HepG2 (cell line): ENCODE measurements around the gene ZNF79. TPM values are rescaled to one million over a fixed set of nuclear protein-coding genes. Genes with fewer than 3 reads are reported as not detected.
A peak's percentile ranks its signal among the peaks of the same experiment; 100 is the strongest.

ENCODE experiments used
- ADNP ChIP-seq: sonication (generic); formaldehyde crosslinking; IDR thresholded peaks from 2 replicates; pipeline ENCODE4 v1.4.0; 2020; ENCODE audit warnings: missing genetic modification reagents
- CBX1 ChIP-seq: IDR thresholded peaks from one replicate; pipeline ENCODE4 v1.6.1; 2016; ENCODE audit warnings: antibody characterized with exemption, low read depth
- DNMT3B ChIP-seq: conservative IDR thresholded peaks from 2 replicates; pipeline ENCODE4 v1.6.1; 2016; ENCODE audit warnings: missing biosample characterization, control low read depth
- EED ChIP-seq: sonication (generic); formaldehyde crosslinking; IDR thresholded peaks from 2 replicates; pipeline ENCODE4 v1.5.0; 2020; ENCODE audit warnings: mild to moderate bottlenecking, missing genetic modification reagents
- JUN ChIP-seq: sonication (generic); formaldehyde crosslinking; IDR thresholded peaks from 2 replicates; pipeline ENCODE4 v1.4.0; 2020; ENCODE audit warnings: mild to moderate bottlenecking, missing genetic modification reagents
- MED1 ChIP-seq: sonication (generic); formaldehyde crosslinking; IDR thresholded peaks from 2 replicates; pipeline ENCODE4 v1.4.0; 2020; ENCODE audit warnings: missing genetic modification reagents
- NAIF1 ChIP-seq: sonication (generic); formaldehyde crosslinking; IDR thresholded peaks from 2 replicates; pipeline ENCODE4 v1.5.0; 2020; ENCODE audit warnings: mild to moderate bottlenecking, missing genetic modification reagents, borderline replicate concordance
- NR2F2 ChIP-seq: IDR thresholded peaks from 2 replicates; pipeline ENCODE4 v1.6.1; 2012; ENCODE audit warnings: low read depth, inconsistent platforms, borderline replicate concordance
- RNF2 ChIP-seq: fragments of 450-650 bp; conservative IDR thresholded peaks from 2 replicates; pipeline ENCODE4 v1.6.1; 2016; ENCODE audit warnings: low read depth
- ZBTB40 ChIP-seq, 2 experiments: fragments of 450-650 bp in 1 of 2; sonication (generic) in 1 of 2; formaldehyde crosslinking in 1 of 2; IDR thresholded peaks; 2 replicates each; pipeline versions ENCODE4 v1.6.1 to v1.8.0; 2016 to 2022; ENCODE audit warnings: antibody characterized with exemption in 1 of 2, mild to moderate bottlenecking in 1 of 2, missing genetic modification reagents in 1 of 2
- ZHX2 ChIP-seq, 2 experiments: sonication (generic) in 1 of 2; formaldehyde crosslinking in 1 of 2; IDR thresholded peaks; 2 replicates each; pipeline versions ENCODE4 v1.6.1 to v1.9.0; 2014 to 2022; ENCODE audit warnings: antibody characterized with exemption in 1 of 2, borderline replicate concordance in 1 of 2, inconsistent platforms in 1 of 2, low read depth in 1 of 2, missing genetic modification reagents in 1 of 2
- ZNF34 ChIP-seq: sonication (generic); formaldehyde crosslinking; IDR thresholded peaks from 2 replicates; pipeline ENCODE4 v1.4.0; 2020; ENCODE audit warnings: mild to moderate bottlenecking, missing genetic modification reagents, borderline replicate concordance
- polyA plus RNA-seq, 8 experiments: library from polyadenylated mRNA; depleted of rRNA in 3 of 8; stranded (reverse) in 7 of 8; unstranded in 1 of 8; fragments of >200 nt; fragmentation: Illumina TruSeq in 4 of 8; extraction: Trizol in 4 of 8; gene quantifications; 2 replicates each; pipeline versions ENCODE4 v1.2.1 to v1.2.3, GENCODE V29; 2011 to 2016; ENCODE audit warnings: low read depth in 4 of 8, missing spikeins in 1 of 8, mixed read lengths in 1 of 8; ENCODE audit not compliant: insufficient read depth in 1 of 8
- total RNA-seq, 5 experiments: library from RNA; depleted of rRNA; stranded (reverse); fragments of >200 nt; fragmentation: Illumina TruSeq; extraction: Trizol; gene quantifications; 2 replicates each; pipeline ENCODE4 v1.2.3, GENCODE V29; 2016; ENCODE audit warnings: low read depth in 1 of 5

The ZNF79 gene
- total and polyA plus RNA-seq, 2 of the 13 experiments (the other 11 are each of a cell fraction or from before 2014, with no cell fraction given), result 3.7 to 8.1 TPM

GRCh38 chr9:127450830-127451607 lies 26.8 kb downstream of the ZNF79 start, which contains the start of the genes LRSAM1 and RPL12 (continued):
- TF ChIP-seq ZBTB40 (IDR thresholded peaks at IDR 0.05), result no peak
- TF ChIP-seq ZBTB40 (CRISPR knock-in tag; IDR thresholded peaks at IDR 0.05), result peak; percentile 81
- peak; percentile 81 for TF ChIP-seq MED1
- TF ChIP-seq DNMT3B (CRISPR knock-in tag), result peak; percentile 76; the same call in 1 of the 2 replicates
- peak; percentile 67 for TF ChIP-seq RNF2
- TF ChIP-seq EED (CRISPR knock-in tag), result 0 out of 2 replicates have a peak, but pooled peaks have one; percentile 67
- peak; percentile 98 for TF ChIP-seq ZHX2 (IDR thresholded peaks at IDR 0.05; ENCODE audit: low read depth)
- 0 out of 2 replicates have a peak, but pooled peaks have one; percentile 56 for TF ChIP-seq ZHX2 (CRISPR knock-in tag; IDR thresholded peaks at IDR 0.05; ENCODE audit: borderline replicate concordance)
- TF ChIP-seq CBX1, result peak; percentile 34
- TF ChIP-seq NR2F2, result no peak
- TF ChIP-seq ZNF34 (CRISPR knock-in tag), result peak; percentile 99
- no peak for TF ChIP-seq NAIF1 (CRISPR knock-in tag)
- TF ChIP-seq ADNP (CRISPR knock-in tag), result no peak
- TF ChIP-seq JUN (CRISPR knock-in tag), result peak; percentile 69; the same call in 1 of the 2 replicates
